Measurements from ENCODE around the gene CEP131. TPM values are rescaled to one million over a fixed set of nuclear protein-coding genes. Genes with fewer than 3 reads are reported as not detected.

The CEP131 gene
- total RNA-seq, 1 donor from 2014 or later = 35.1 TPM

GRCh38 chr17:81221371-81221841 lies 1.4 kb downstream of the CEP131 start:
- DNase-seq = no peak
- Mint-ChIP-seq H3K4me1 (ENCODE audit: low read depth, unreplicated experiment) (peaks cover 9% of the 10 kb centered on the region), H3K36me3 (ENCODE audit: unreplicated experiment) (peaks cover 10% of the 10 kb centered on the region), H3K27ac (ENCODE audit: unreplicated experiment) (no peak overlapping the region), H3K4me3 (ENCODE audit: unreplicated experiment) (peak overlapping the region; percentile 78), H3K9me3 (ENCODE audit: unreplicated experiment) (peaks cover 13% of the 10 kb centered on the region), H3K27me3 (ENCODE audit: unreplicated experiment) (peaks cover 9% of the 10 kb centered on the region)
- TF ChIP-seq, protein P1, sequence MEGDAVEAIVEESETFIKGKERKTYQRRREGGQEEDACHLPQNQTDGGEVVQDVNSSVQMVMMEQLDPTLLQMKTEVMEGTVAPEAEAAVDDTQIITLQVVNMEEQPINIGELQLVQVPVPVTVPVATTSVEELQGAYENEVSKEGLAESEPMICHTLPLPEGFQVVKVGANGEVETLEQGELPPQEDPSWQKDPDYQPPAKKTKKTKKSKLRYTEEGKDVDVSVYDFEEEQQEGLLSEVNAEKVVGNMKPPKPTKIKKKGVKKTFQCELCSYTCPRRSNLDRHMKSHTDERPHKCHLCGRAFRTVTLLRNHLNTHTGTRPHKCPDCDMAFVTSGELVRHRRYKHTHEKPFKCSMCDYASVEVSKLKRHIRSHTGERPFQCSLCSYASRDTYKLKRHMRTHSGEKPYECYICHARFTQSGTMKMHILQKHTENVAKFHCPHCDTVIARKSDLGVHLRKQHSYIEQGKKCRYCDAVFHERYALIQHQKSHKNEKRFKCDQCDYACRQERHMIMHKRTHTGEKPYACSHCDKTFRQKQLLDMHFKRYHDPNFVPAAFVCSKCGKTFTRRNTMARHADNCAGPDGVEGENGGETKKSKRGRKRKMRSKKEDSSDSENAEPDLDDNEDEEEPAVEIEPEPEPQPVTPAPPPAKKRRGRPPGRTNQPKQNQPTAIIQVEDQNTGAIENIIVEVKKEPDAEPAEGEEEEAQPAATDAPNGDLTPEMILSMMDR (IDR thresholded peaks at IDR 0.05; ENCODE audit: partially characterized antibody, unreplicated experiment) = no peak

DNA sequence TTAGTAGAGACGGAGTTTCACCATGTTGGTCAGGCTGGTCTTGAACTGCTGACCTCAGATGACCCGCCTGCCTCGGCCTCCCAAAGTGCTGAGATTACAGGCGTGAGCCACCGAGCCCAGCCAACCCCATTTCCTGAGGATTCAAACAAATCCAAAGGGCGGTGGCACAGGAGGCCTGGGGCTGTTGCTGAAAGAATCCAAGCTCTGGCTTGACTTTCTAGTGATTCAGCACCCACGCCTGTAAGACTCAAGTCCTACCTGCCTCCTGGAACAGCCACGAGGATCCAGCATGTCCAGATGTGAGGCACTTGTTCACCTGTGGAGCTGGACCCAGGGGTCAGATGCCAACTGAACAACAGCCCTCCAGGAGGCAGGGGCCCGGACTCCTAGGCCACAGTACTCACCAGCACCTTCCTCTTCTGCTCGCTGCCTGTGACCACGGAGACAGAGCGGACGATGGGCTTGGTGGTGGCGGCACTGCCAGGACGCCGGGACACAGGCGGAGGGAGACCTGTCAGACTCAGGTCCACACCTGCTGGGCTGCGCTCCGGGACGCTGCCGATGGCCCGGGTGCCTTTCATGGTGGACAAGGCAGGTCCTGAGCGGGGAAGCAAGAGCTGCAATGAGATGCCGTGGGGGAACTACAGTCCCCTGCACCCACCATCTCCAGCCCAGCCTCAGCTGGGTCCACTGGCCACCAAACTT lies 3.1 kb downstream of the CEP131 start:
- DNase-seq = no peak
- peaks cover 9% of the 10 kb centered on the region for H3K9me3 Mint-ChIP-seq (ENCODE audit: unreplicated experiment)
- peaks cover 8% of the 10 kb centered on the region for H3K27me3 Mint-ChIP-seq (ENCODE audit: unreplicated experiment)
- H3K36me3 Mint-ChIP-seq (ENCODE audit: unreplicated experiment) = peaks cover 5% of the 10 kb centered on the region
- no peak overlapping the region for H3K27ac Mint-ChIP-seq (ENCODE audit: unreplicated experiment)
- TF ChIP-seq, protein P1 (IDR thresholded peaks at IDR 0.05; ENCODE audit: partially characterized antibody, unreplicated experiment) = no peak
- H3K4me1 Mint-ChIP-seq (ENCODE audit: low read depth, unreplicated experiment) = peaks cover 9% of the 10 kb centered on the region
- H3K4me3 Mint-ChIP-seq (ENCODE audit: unreplicated experiment) = no peak overlapping the region

DNA sequence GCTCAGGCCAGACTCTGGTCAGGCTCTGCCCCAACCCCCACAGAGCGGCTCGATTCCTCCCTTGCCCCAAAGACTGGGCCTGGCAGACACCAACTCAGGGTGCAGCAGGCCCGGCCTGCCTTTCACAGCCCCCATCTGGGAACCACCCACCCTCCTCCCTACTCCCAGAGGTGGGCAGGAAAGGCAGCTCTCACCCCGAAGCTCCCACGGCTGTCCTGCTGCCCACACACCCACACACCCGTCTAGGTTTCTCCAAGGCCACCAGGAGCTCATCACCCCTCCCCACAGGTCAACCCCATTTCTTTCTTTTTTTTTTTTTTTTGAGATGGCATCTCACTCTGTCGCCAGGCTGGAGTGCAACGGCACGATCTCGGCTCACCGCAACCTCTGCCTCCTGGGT lies 3.8 kb downstream of the CEP131 start:
- H3K27me3 Mint-ChIP-seq (ENCODE audit: unreplicated experiment) = peaks cover 8% of the 10 kb centered on the region
- DNase-seq = no peak
- TF ChIP-seq, protein P1 (IDR thresholded peaks at IDR 0.05; ENCODE audit: partially characterized antibody, unreplicated experiment) = no peak
- peaks cover 9% of the 10 kb centered on the region for H3K9me3 Mint-ChIP-seq (ENCODE audit: unreplicated experiment)
- H3K4me1 Mint-ChIP-seq (ENCODE audit: low read depth, unreplicated experiment) = peaks cover 8% of the 10 kb centered on the region
- peaks cover 5% of the 10 kb centered on the region for H3K36me3 Mint-ChIP-seq (ENCODE audit: unreplicated experiment)
- no peak overlapping the region for H3K4me3 Mint-ChIP-seq (ENCODE audit: unreplicated experiment)
- no peak overlapping the region for H3K27ac Mint-ChIP-seq (ENCODE audit: unreplicated experiment)

GRCh38 chr17:81218459-81218858 lies 4.3 kb downstream of the CEP131 start:
- H3K4me3 Mint-ChIP-seq (ENCODE audit: unreplicated experiment) = no peak overlapping the region
- no peak for DNase-seq
- H3K27me3 Mint-ChIP-seq (ENCODE audit: unreplicated experiment) = peaks cover 7% of the 10 kb centered on the region
- no peak overlapping the region for H3K27ac Mint-ChIP-seq (ENCODE audit: unreplicated experiment)
- peaks cover 5% of the 10 kb centered on the region for H3K36me3 Mint-ChIP-seq (ENCODE audit: unreplicated experiment)
- TF ChIP-seq, protein P1 (IDR thresholded peaks at IDR 0.05; ENCODE audit: partially characterized antibody, unreplicated experiment) = no peak
- peaks cover 6% of the 10 kb centered on the region for H3K9me3 Mint-ChIP-seq (ENCODE audit: unreplicated experiment)
- H3K4me1 Mint-ChIP-seq (ENCODE audit: low read depth, unreplicated experiment) = peaks cover 4% of the 10 kb centered on the region

- no peak for DNase-seq
- TF ChIP-seq, protein P1 (IDR thresholded peaks at IDR 0.05; ENCODE audit: partially characterized antibody, unreplicated experiment) = no peak
- Mint-ChIP-seq H3K4me1 (ENCODE audit: low read depth, unreplicated experiment) (peaks cover 3% of the 10 kb centered on the region), H3K27me3 (ENCODE audit: unreplicated experiment) (peaks cover 6% of the 10 kb centered on the region), H3K4me3 (ENCODE audit: unreplicated experiment) (no peak overlapping the region), H3K9me3 (ENCODE audit: unreplicated experiment) (peaks cover 5% of the 10 kb centered on the region), H3K27ac (ENCODE audit: unreplicated experiment) (no peak overlapping the region), H3K36me3 (ENCODE audit: unreplicated experiment) (peaks cover 5% of the 10 kb centered on the region)
Measured at GRCh38 chr17:81217491-81217890, 5.3 kb downstream of the CEP131 start.
